ENCODE results near the gene SH3PXD2A.

GRCh38 chr10:103653581-103654037 lies 201.8 kb downstream of the SH3PXD2A start:
- no peak for TF ChIP-seq CTCF (IDR thresholded peaks at IDR 0.05; ENCODE audit: insufficient read depth, low read depth, low read length)
- TF ChIP-seq EZH2 (IDR thresholded peaks at IDR 0.05; ENCODE audit: insufficient read depth, low read length), result no peak
